Hepatocyte (in vitro differentiated cells): ENCODE measurements around the gene RTTN. TPM values are rescaled to one million over a fixed set of nuclear protein-coding genes. Genes with fewer than 3 reads are reported as not detected.

Experiments used
- DNase-seq: peaks from one replicate; pipeline ENCODE4 v3.0.0-alpha.2; 2016; ENCODE audit warnings: low spot score
- H2AFZ ChIP-seq: fragments of 200-600 bp; sonication (generic); 2 replicates; pipeline ENCODE4 v1.6.0; 2016; ENCODE audit warnings: antibody characterized with exemption, mild to moderate bottlenecking
- H3K27ac ChIP-seq: fragments of 200-600 bp; sonication (generic); 2 replicates; pipeline ENCODE4 v1.5.1; 2016; ENCODE audit warnings: mild to moderate bottlenecking
- H3K27me3 ChIP-seq: fragments of 200-600 bp; sonication (generic); 2 replicates; pipeline ENCODE4 v1.6.1; 2016
- H3K36me3 ChIP-seq: fragments of 200-600 bp; sonication (generic); replicated peaks from 2 replicates; pipeline ENCODE4 v1.5.1; 2016; ENCODE audit warnings: low read depth; ENCODE audit not compliant: insufficient read depth
- H3K4me1 ChIP-seq: fragments of 200-600 bp; sonication (generic); 2 replicates; pipeline ENCODE4 v1.5.1; 2016; ENCODE audit warnings: mild to moderate bottlenecking, moderate library complexity; ENCODE audit not compliant: insufficient read depth
- H3K4me2 ChIP-seq: fragments of 200-600 bp; sonication (generic); 2 replicates; pipeline ENCODE4 v1.6.0; 2016
- H3K4me3 ChIP-seq: fragments of 200-600 bp; sonication (generic); 2 replicates; pipeline ENCODE4 v1.5.1; 2016; ENCODE audit warnings: mild to moderate bottlenecking
- H3K79me2 ChIP-seq: fragments of 200-600 bp; sonication (generic); 2 replicates; pipeline ENCODE4 v1.6.0; 2017; ENCODE audit warnings: mild to moderate bottlenecking
- H3K9me2 ChIP-seq: fragments of 200-600 bp; sonication (generic); replicated peaks from 2 replicates; pipeline ENCODE4 v1.6.0; 2017; ENCODE audit warnings: mild to moderate bottlenecking; ENCODE audit not compliant: insufficient read depth
- H3K9me3 ChIP-seq: fragments of 200-600 bp; sonication (generic); 2 replicates; pipeline ENCODE4 v1.5.1; 2016; ENCODE audit warnings: low read depth, mild to moderate bottlenecking
- H4K20me1 ChIP-seq: fragments of 200-600 bp; sonication (generic); 2 replicates; pipeline ENCODE4 v1.6.0; 2016; ENCODE audit warnings: mild to moderate bottlenecking; ENCODE audit not compliant: insufficient read depth, poor library complexity, severe bottlenecking
- CTCF ChIP-seq: fragments of 200-600 bp; sonication (generic); IDR thresholded peaks from 2 replicates; pipeline ENCODE4 v1.5.1; 2016; ENCODE audit warnings: antibody characterized with exemption, mild to moderate bottlenecking; ENCODE audit not compliant: poor library complexity
- EZH2 ChIP-seq: fragments of 200-600 bp; sonication (generic); IDR thresholded peaks from 2 replicates; pipeline ENCODE4 v1.6.1; 2016; ENCODE audit warnings: antibody characterized with exemption, mild to moderate bottlenecking, borderline replicate concordance
- EZH2phosphoT487 ChIP-seq: fragments of 200-600 bp; sonication (generic); IDR thresholded peaks from one replicate; pipeline ENCODE4 v1.6.1; 2018; ENCODE audit warnings: antibody characterized with exemption, mild to moderate bottlenecking, low read depth, moderate library complexity; ENCODE audit not compliant: unreplicated experiment, severe bottlenecking
- whole genome bisulfite sequencing: methylation state at CpG from one replicate; pipeline ENCODE4 v1.1.6; 2016; ENCODE audit warnings: low lambda C conversion rate; ENCODE audit errors: missing lambda C conversion rate; 5-methylcytosine and 5-hydroxymethylcytosine counted together
- polyA plus RNA-seq: library from polyadenylated mRNA; unstranded; fragments of >200 nt; fragmentation: Nextera tagmentation; extraction: Ambion mirVana; gene quantifications from 2 replicates; pipeline ENCODE4 v1.2.1, GENCODE V29; 2016
- total RNA-seq: library from RNA; depleted of rRNA; stranded (reverse); fragments of >200 nt; gene quantifications from 2 replicates; pipeline ENCODE4 v1.2.3, GENCODE V29; 2014

RTTN gene
- total and polyA plus RNA-seq, 2 experiments from 2014 or later, result 2.5 to 14.0 TPM

- no peaks in the 10 kb centered on the region for H3K27me3 ChIP-seq
- DNase-seq, result no peak
- no peaks in the 10 kb centered on the region for H3K36me3 ChIP-seq
- H3K4me2 ChIP-seq, result no peak overlapping the region
- no peak for TF ChIP-seq EZH2
- TF ChIP-seq EZH2phosphoT487, result no peak
- TF ChIP-seq CTCF, result no peak
- no peaks in the 10 kb centered on the region for H3K9me2 ChIP-seq
- H3K79me2 ChIP-seq, result no peaks in the 10 kb centered on the region
- no peak overlapping the region for H2AFZ ChIP-seq
- H3K4me3 ChIP-seq, result no peak overlapping the region
- no peaks in the 10 kb centered on the region for H4K20me1 ChIP-seq
- no peak overlapping the region for H3K27ac ChIP-seq
- WGBS, result 88% methylated on average over 3 of the region's 3 CpGs
- H3K9me3 ChIP-seq, result no peaks in the 10 kb centered on the region
- no peaks in the 10 kb centered on the region for H3K4me1 ChIP-seq
Measured at GRCh38 chr18:70028084-70028483, 177.4 kb downstream of the RTTN start.

GRCh38 chr18:70025580-70025979 lies 179.9 kb downstream of the RTTN start:
- Histone ChIP-seq H3K9me2 (no peaks in the 10 kb centered on the region), H3K4me3 (no peak overlapping the region), H3K4me1 (no peaks in the 10 kb centered on the region), H4K20me1 (no peaks in the 10 kb centered on the region), H3K9me3 (no peaks in the 10 kb centered on the region), H3K4me2 (no peak overlapping the region), H3K27ac (no peak overlapping the region), H2AFZ (no peak overlapping the region), H3K27me3 (no peaks in the 10 kb centered on the region), H3K36me3 (no peaks in the 10 kb centered on the region), H3K79me2 (no peaks in the 10 kb centered on the region)
- no peak for DNase-seq
- TF ChIP-seq CTCF, result no peak
- WGBS, result 84% methylated on average over 5 of the region's 5 CpGs

- Histone ChIP-seq H2AFZ (no peak overlapping the region), H3K27ac (no peak overlapping the region), H3K9me3 (no peaks in the 10 kb centered on the region), H3K27me3 (no peaks in the 10 kb centered on the region), H3K4me1 (no peaks in the 10 kb centered on the region), H4K20me1 (no peaks in the 10 kb centered on the region), H3K4me3 (no peak overlapping the region), H3K4me2 (no peak overlapping the region), H3K36me3 (no peaks in the 10 kb centered on the region), H3K79me2 (no peaks in the 10 kb centered on the region), H3K9me2 (no peaks in the 10 kb centered on the region)
- TF ChIP-seq CTCF (no peak), EZH2 (no peak), EZH2phosphoT487 (no peak)
- 100% methylated on average over 3 of the region's 3 CpGs for WGBS
- DNase-seq, result no peak
Measured at GRCh38 chr18:70024829-70025228, 180.7 kb downstream of the RTTN start.

GRCh38 chr18:70024093-70024492 lies 181.4 kb downstream of the RTTN start:
- no peak overlapping the region for H3K4me2 ChIP-seq
- no peaks in the 10 kb centered on the region for H3K9me2 ChIP-seq
- H3K4me1 ChIP-seq, result no peaks in the 10 kb centered on the region
- no peak overlapping the region for H3K4me3 ChIP-seq
- no peaks in the 10 kb centered on the region for H3K9me3 ChIP-seq
- DNase-seq, result no peak
- 85% methylated on average over 2 of the region's 2 CpGs for WGBS
- H3K36me3 ChIP-seq, result no peaks in the 10 kb centered on the region
- H3K27me3 ChIP-seq, result no peaks in the 10 kb centered on the region
- no peaks in the 10 kb centered on the region for H4K20me1 ChIP-seq
- TF ChIP-seq CTCF, result no peak
- no peak for TF ChIP-seq EZH2phosphoT487
- no peak for TF ChIP-seq EZH2
- H3K27ac ChIP-seq, result no peak overlapping the region
- no peaks in the 10 kb centered on the region for H3K79me2 ChIP-seq
- no peak overlapping the region for H2AFZ ChIP-seq
